ENCODE measurements around the gene C11orf21. TPM values are rescaled to one million over a fixed set of nuclear protein-coding genes. Genes with fewer than 3 reads are reported as not detected.
A peak's percentile ranks its signal among the peaks of the same experiment; 100 is the strongest.

C11orf21 gene
- total RNA-seq, 1 experiment from 2014 or later = 0.81 TPM

- DNase-seq (ENCODE audit: low spot score) = no peak
Observed at GRCh38 chr11:2261436-2262230, 40.1 kb downstream of the C11orf21 start.

- no peak for DNase-seq (ENCODE audit: low spot score)
Observed at GRCh38 chr11:2260491-2261364, 41.0 kb downstream of the C11orf21 start.

GRCh38 chr11:2259897-2260451 is 41.7 kb downstream of the C11orf21 start:
- DNase-seq (ENCODE audit: low spot score) = no peak

- DNase-seq (ENCODE audit: low spot score) = no peak
Observed at GRCh38 chr11:2259466-2259830, 42.3 kb downstream of the C11orf21 start.

- no peak for DNase-seq (ENCODE audit: low spot score)
Observed at GRCh38 chr11:2258501-2259465, 42.9 kb downstream of the C11orf21 start.

GRCh38 chr11:2256951-2257700 is 44.6 kb downstream of the C11orf21 start:
- peak; percentile 27 for DNase-seq (ENCODE audit: low spot score)

- no peak for DNase-seq (ENCODE audit: low spot score)
Observed at GRCh38 chr11:2256293-2256913, 45.3 kb downstream of the C11orf21 start.

- DNase-seq (ENCODE audit: low spot score) = no peak
Observed at GRCh38 chr11:2252018-2252417, 49.7 kb downstream of the C11orf21 start.

GRCh38 chr11:2251138-2251537 is 50.6 kb downstream of the C11orf21 start:
- no peak for DNase-seq (ENCODE audit: low spot score)

- no peak for DNase-seq (ENCODE audit: low spot score)
Observed at GRCh38 chr11:2250485-2250884, 51.2 kb downstream of the C11orf21 start.

- DNase-seq (ENCODE audit: low spot score) = no peak
Observed at GRCh38 chr11:2250041-2250440, 51.7 kb downstream of the C11orf21 start.

GRCh38 chr11:2249189-2249916 is 52.4 kb downstream of the C11orf21 start:
- DNase-seq (ENCODE audit: low spot score) = no peak

- DNase-seq (ENCODE audit: low spot score) = no peak
Observed at GRCh38 chr11:2248762-2249161, 53.0 kb downstream of the C11orf21 start.

- DNase-seq (ENCODE audit: low spot score) = no peak
Observed at GRCh38 chr11:2248242-2248641, 53.5 kb downstream of the C11orf21 start.

GRCh38 chr11:2247496-2247895 is 54.2 kb downstream of the C11orf21 start:
- DNase-seq (ENCODE audit: low spot score) = no peak
